Medulla oblongata (tissue), 1 donor: ENCODE data around the gene JCAD.

ENCODE experiments used
- DNase-seq: peaks from one replicate; pipeline ENCODE4 v3.0.0-alpha.2; 2015; ENCODE audit errors: extremely low spot score

JCAD gene

DNA sequence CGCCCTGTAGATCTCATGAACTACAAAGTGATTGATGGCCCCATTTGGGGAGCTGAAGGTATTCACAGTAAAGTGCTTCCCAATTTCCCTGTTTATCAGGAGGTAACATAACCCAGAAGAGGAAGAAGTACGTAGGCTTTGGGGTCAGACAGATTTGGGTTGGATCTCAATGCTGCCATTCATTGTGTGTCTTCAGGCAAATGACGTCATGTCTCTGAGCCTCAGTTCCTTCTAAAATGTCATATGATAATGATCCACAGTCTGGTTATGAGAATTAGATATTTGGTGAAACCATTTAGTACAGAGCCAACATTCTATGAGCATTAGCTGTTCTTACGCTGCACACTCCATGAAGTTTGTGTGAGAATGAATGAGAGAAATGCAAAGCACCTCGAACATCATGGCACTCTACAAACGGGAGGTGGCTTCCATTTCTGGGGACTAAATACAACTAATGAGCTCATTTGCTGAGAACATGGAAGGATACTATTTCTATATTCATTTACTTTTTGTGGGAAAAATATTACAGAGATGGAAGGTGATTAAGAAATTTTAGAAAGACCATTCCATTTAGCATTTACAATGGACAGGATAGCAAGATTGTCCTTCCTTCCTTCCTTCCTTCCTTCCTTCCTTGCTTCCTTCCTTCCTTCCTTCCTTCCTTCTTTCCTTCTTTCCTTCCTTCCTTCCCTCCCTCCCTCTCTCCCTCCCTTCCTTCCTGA is 13.8 kb upstream of the JCAD start:
- DNase-seq: no peak

DNA sequence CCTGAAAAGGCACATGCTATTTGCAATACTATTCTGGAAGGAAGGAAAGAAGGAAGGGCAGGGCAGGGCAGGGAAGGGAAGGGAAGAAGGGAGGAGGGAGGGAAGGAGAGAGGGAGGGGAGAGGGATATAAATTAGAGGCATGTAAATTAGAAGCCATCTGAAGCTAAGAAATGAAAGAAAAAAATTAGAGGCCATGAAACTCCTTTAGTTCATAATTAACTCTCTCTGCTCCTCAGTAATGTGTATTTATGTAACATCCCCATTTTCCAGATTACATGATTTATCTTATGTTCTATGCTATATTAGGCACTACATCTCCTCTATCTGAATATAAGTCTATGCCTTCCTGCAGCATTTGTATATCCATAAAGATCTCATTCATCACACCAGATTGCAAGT is 12.7 kb upstream of the JCAD start:
- DNase-seq: no peak

DNA sequence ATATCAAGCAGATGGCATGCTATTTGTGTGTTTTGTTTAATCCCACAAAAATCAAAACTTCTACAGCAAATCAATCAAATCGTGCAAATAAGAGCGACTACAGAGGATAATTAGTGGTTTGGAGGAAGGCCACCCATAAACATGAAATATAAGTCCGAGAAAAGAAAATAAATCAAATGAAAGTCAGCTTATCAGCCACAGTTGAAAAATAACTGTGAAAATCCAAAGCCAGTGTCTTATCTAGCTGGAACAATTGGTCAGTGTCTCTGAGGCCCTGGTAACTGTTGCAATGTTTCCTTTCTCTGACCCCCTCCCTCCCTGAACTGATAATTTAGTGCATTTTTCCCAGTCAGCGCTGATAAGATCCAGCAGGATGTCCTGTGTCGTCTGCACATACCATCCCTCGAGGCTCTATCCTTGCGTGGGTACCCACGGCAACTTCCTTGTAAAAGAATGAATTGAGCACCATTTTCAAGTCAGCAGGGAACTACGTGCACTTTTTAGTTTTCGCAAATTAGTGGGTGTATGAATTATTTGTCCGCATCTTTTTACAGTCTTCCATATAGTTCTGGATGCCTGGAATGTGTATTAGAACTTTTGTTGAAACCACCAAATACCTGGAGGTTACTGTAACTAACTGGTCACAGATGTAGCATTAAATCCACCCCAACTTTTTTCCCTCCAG is 10.8 kb upstream of the JCAD start:
- no peak for DNase-seq

GRCh38 chr10:30068492-30069223 is 9.3 kb upstream of the JCAD start:
- DNase-seq: no peak

DNA sequence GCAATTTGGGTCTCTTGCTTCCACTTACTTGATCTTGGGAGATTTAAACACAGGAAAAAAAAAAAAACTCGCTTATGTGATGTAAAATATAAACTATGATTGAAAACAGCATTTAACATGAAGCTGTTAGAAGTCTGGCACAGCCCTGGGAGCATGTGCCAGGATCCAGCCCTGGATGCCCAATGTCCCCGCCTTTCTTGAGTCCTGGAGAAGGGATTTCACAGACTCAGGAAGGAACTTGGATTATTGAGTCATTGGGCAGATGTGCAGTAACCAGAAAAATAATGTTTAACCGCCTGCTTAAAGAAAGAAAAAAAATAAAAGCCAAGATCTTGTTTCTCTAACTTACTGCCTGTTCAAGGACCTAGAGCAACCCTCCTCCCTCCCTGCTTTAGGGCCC is 3.7 kb upstream of the JCAD start:
- DNase-seq: no peak

GRCh38 chr10:30062582-30062981 is 3.2 kb upstream of the JCAD start:
- no peak for DNase-seq

- DNase-seq: no peak
These were observed 2.7 kb upstream of the JCAD start for GRCh38 chr10:30062090-30062489.

DNA sequence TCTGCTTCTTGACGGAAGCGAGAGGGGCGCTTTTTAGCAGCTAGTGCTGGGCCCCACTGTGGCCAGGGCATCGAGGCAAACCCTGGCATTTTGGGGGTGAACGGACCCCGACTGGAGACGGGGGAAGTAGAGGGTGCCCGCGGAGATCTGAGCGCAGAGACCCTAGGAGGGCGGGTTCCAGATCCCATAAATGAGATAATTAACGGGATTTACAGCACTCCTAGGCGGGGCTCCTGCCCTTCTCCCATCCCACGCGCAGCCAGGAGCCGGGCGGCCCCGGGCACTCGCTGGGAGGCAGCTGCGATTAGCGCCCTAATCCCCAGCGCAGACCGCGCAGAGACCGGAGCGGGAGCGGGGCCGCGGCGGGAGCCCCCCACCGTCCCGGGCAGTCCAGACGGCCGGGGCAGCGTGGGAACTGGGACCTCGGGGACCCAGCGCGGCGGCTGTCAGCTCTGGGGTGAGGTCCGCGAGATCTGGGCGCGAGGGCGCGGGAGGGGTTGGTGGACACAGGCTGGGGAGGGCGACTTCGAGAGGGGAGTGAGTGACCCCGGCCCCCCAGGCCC is 735 bp downstream of the JCAD start:
- DNase-seq: no peak

DNA sequence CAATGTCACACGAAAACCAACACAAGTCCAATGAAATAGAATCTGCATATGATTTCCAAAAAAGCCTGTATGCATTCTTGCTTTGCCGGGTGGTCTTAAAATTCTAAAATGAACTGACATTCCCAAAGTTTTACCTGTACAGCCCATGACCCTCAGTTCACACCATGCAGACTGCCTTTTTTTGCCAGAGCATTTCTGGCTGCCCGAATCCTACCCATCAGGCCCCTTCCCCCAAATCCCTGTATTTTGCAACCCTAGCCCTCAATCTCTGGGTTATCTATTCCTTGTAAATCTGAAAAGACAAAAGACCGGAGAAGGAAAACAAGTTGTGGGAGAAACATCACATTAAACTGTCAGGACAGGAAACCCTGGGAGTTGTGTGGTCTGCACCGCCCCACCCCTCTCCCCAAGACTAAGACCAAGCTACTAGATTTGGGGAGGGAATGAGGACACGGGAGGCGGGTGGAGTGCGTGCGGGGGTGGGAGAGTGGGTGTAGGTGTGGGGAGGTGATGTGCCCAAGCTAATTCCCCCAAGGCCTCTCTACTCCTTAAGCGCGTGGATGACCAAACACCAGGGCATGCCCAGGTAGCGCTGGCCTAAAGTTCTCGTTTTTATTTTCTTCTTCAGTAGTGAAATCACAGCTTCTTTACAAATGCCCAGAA is 1.4 kb downstream of the JCAD start:
- no peak for DNase-seq

GRCh38 chr10:30057421-30057841 is 2.0 kb downstream of the JCAD start:
- no peak for DNase-seq

- DNase-seq: no peak
These were observed 2.5 kb downstream of the JCAD start for GRCh38 chr10:30056767-30057355.

- DNase-seq: no peak
These were observed 3.1 kb downstream of the JCAD start for GRCh38 chr10:30056281-30056680.

- no peak for DNase-seq
These were observed 4.1 kb downstream of the JCAD start for GRCh38 chr10:30055226-30055662.

DNA sequence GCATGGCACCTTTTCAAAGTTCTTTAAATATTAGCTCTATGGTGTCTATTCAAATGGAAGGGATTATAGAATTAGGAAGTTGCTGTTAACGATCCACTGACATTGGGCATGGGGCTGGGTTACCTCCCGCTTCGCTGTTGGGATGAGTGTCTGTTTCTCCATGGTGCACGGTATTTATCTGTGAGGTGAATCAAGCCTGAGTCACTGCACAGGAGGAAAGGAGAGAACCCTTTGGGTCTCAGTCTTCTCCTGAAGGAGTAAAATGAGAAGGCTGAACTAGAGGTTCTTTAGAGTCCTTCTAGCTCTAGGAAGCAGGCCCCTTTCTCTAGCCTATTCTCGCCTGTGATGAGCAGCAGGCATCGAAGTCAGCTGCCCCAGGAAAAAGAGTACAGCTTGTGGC is 7.3 kb downstream of the JCAD start:
- no peak for DNase-seq

DNA sequence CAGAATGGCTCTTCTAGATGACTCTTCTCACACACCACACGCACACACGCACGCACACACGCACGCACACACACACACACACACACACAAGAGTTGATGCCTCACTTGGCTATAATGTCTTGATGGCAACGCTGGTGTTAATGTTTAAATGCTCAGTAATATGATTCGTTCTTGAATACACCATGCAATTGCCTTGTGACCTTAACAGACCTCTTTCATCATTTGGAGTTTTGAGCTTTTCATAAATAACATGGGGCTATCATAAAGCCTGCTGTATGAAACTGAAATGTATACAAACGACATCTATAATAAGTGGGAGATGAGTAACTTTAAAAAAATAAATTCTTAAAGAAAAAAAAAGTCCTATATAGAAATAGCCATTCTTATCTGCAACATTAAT is 8.2 kb downstream of the JCAD start:
- DNase-seq: no peak

DNA sequence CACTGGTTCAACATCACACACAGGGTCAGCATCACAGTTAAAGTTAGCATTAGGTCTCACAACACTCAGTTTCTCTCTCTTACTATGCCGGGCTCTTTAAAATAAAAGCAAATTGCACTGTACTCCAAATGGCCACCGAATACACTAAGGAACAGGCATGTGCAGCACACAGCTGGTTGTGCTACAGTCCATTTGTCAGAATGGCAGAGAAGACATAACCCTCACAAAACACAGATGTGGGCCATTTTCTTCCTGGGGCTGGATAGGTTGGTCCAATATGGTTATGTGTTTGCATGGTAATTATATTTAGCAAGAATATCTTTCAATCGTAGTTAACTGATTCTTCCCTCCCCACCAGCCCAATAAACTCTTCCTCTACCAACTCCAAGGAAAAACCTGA is 9.0 kb downstream of the JCAD start:
- DNase-seq: no peak

DNA sequence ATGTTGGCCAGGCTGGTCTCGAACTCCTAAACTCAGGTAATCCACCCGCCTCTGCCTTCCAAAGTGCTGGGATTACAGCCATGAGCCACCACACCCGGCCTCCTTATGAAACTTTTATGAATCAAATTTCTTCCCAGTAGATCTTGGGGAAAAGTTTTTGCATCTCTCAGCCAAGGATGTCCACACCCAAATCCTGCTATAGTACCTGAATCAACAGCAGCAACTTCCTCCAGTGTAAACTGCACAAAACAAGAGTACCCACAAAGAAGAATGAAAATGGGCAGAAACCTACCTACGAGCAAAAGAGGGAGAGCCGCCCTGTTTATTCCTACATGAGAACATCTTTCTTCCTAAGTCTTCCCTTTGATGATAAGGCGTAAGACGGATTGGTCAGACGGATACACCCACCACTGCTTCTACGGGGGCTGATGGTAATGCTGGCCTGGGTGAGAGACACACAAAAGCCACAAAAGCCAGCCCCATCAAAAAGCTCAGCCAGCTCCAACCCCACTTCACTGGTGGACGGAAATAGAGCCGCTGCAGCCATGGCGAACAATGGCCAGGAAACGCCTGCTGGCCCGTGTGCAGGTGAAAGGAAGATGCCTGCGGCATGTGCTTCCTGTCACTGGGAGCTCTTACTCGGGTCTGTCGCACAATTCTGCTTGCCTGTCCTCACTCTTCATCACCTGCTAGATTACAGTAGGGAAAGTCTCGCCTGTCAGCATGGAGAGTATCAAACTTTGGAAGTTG is 10.4 kb downstream of the JCAD start:
- no peak for DNase-seq

- DNase-seq: no peak
These were observed 11.4 kb downstream of the JCAD start for GRCh38 chr10:30047924-30048531.

DNA sequence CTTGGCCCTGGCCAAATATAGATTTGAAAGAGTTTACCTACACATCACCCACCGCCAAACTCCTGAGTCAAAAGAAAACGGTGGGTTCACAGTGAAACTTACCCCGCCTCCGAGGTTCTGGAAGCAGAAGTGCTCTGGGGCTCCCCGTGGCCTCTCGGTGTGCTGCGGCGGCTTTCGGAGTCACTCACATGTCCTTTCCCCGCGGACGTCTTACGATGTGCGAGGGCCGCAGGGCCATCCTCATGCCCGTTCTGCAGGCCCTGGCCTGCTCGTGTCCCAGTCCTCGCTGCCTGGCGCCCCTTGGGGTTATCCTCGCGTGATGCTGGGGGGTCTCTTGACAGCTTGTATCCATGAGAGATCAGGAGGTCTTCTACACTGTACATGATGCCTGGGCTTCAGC is 12.0 kb downstream of the JCAD start:
- no peak for DNase-seq

GRCh38 chr10:30046476-30046875 is 12.9 kb downstream of the JCAD start:
- DNase-seq: no peak
